HG03066 (cell line): Measurements from ENCODE around the gene TMPRSS11B.
"Not testable (repeated sequence)": the region's sequence is repeated elsewhere in the genome, so short reads cannot be mapped to it uniquely, and the experiment has no call there.

Experiments
- ATAC-seq: cut with Tn5 transposase; IDR thresholded peaks from one replicate; pipeline ENCODE4 v1.9.1; 2021; ENCODE audit warnings: low read depth; ENCODE audit not compliant: unreplicated experiment

Gene TMPRSS11B

GRCh38 chr4:68240620-68241019, 4.9 kb downstream of the TMPRSS11B start:
- ATAC-seq = no peak

GRCh38 chr4:68228568-68228967, 16.9 kb downstream of the TMPRSS11B start:
- ATAC-seq = no peak

GRCh38 chr4:68218044-68218443, 27.4 kb downstream of the TMPRSS11B start:
- ATAC-seq = no peak

GRCh38 chr4:68216501-68216900, 29.0 kb downstream of the TMPRSS11B start:
- ATAC-seq = no peak

GRCh38 chr4:68209003-68209402, 36.5 kb downstream of the TMPRSS11B start:
- no peak for ATAC-seq

GRCh38 chr4:68194305-68194704, 51.2 kb downstream of the TMPRSS11B start:
- not testable (repeated sequence) for ATAC-seq

- no peak for ATAC-seq
Measured at GRCh38 chr4:68193194-68193593, 52.3 kb downstream of the TMPRSS11B start.

- ATAC-seq = no peak
Measured at GRCh38 chr4:68187145-68187544, 58.3 kb downstream of the TMPRSS11B start.

GRCh38 chr4:68184923-68185322, 60.6 kb downstream of the TMPRSS11B start:
- no peak for ATAC-seq

- ATAC-seq = no peak
Measured at GRCh38 chr4:68183417-68183816, 62.1 kb downstream of the TMPRSS11B start.

GRCh38 chr4:68182382-68182820, 63.1 kb downstream of the TMPRSS11B start:
- ATAC-seq = no peak

- ATAC-seq = no peak
Measured at GRCh38 chr4:68180849-68181526, 64.5 kb downstream of the TMPRSS11B start.

GRCh38 chr4:68176904-68177303, 68.6 kb downstream of the TMPRSS11B start:
- ATAC-seq = no peak
